Psoas muscle (tissue), 8 donors: ENCODE data around the gene NVL. TPM values are rescaled to one million over a fixed set of nuclear protein-coding genes. Genes with fewer than 3 reads are reported as not detected.

ENCODE experiments used
- ATAC-seq, 4 donors: fragments of 200-7000 bp; cut with Tn5 transposase; one replicate each; pipeline ENCODE4 v1.9.1; 2020; ENCODE audit warnings: moderate library complexity in 3 of 4, mild to moderate bottlenecking in 2 of 4
- DNase-seq, 2 donors: peaks; one replicate each; pipeline ENCODE4 v3.0.0-alpha.2; 2020
- H3K27ac ChIP-seq: fragments of 200-600 bp; one replicate; pipeline ENCODE4 v1.8.0; 2022
- H3K27me3 ChIP-seq, 3 donors: fragments of 200-600 bp in 1 of 3; one replicate each; pipeline versions ENCODE4 v1.6.1 to v1.8.0; 2013 to 2022; ENCODE audit warnings: low read length in 2 of 3, mild to moderate bottlenecking in 2 of 3, moderate library complexity in 1 of 3; ENCODE audit not compliant: insufficient read depth in 3 of 3
- H3K36me3 ChIP-seq, 2 donors: fragments of 200-600 bp in 1 of 2; one replicate each; pipeline versions ENCODE4 v1.6.1 to v1.8.0; 2013 to 2022; ENCODE audit warnings: low read depth in 1 of 2, mild to moderate bottlenecking in 1 of 2, moderate library complexity in 1 of 2; ENCODE audit not compliant: insufficient read depth in 1 of 2
- H3K4me1 ChIP-seq: fragments of 200-600 bp; one replicate; pipeline ENCODE4 v1.8.0; 2022
- H3K4me3 ChIP-seq: fragments of 200-600 bp; one replicate; pipeline ENCODE4 v1.8.0; 2022; ENCODE audit warnings: mild to moderate bottlenecking
- H3K9me3 ChIP-seq: fragments of 200-600 bp; one replicate; pipeline ENCODE4 v1.8.0; 2022
- WGBS, 3 donors: extraction: QIAGEN DNeasy Blood & Tissue Kit; methylation state at CpG; one replicate each; pipeline versions ENCODE4 v1.1.6 to v1.1.7; 2013; 5-methylcytosine and 5-hydroxymethylcytosine counted together
- intact Hi-C, 2 donors: fragments of 100-400 bp; cut with DNase I; formaldehyde crosslinking; loops; one replicate each; pipeline versions ENCODE4 v1.11.0 to v1.14.2; 2022
- polyA plus RNA-seq, 3 donors: library from polyadenylated mRNA; stranded (reverse); fragments of 200-250 nt; gene quantifications; one replicate each; pipeline ENCODE4 v1.2.3, GENCODE V29; 2013
- total RNA-seq, 4 donors: library from RNA; stranded (reverse); fragmentation: NEBNext Ultra II Directional in 2 of 4; extraction: Animal tissue kit (Norgen Biotek cat#: 25700) in 2 of 4; gene quantifications; one replicate each; pipeline versions ENCODE4 v1.2.1 to v1.2.4, GENCODE V29; 2021 to 2023
- TF ChIP-seq, protein P1 (sequence below): fragments of 200-600 bp; IDR thresholded peaks from one replicate; pipeline ENCODE4 v1.8.0; 2022; ENCODE audit warnings: antibody characterized with exemption
- donor health status: healthy with polysubstance abuse.
- donor health status: DM: no; HTN: no; CAD: no; lungs with moderate emphysema.
- donor health status: Bipolar disorder and iron deficiency.
- donor health status: healthy.
- donor health status: DM: yes; HTN: yes; CAD: no.
- donor health status: DM: no; HTN: no; CAD: no.
- donor health status: DM: no; HTN: no; CAD: no.
- donor health status: DM: yes; HTN: yes; CAD: no.

The NVL gene
- total and polyA plus RNA-seq, 7 donors: 6.3 to 11.0 (median 8.2) TPM

DNA sequence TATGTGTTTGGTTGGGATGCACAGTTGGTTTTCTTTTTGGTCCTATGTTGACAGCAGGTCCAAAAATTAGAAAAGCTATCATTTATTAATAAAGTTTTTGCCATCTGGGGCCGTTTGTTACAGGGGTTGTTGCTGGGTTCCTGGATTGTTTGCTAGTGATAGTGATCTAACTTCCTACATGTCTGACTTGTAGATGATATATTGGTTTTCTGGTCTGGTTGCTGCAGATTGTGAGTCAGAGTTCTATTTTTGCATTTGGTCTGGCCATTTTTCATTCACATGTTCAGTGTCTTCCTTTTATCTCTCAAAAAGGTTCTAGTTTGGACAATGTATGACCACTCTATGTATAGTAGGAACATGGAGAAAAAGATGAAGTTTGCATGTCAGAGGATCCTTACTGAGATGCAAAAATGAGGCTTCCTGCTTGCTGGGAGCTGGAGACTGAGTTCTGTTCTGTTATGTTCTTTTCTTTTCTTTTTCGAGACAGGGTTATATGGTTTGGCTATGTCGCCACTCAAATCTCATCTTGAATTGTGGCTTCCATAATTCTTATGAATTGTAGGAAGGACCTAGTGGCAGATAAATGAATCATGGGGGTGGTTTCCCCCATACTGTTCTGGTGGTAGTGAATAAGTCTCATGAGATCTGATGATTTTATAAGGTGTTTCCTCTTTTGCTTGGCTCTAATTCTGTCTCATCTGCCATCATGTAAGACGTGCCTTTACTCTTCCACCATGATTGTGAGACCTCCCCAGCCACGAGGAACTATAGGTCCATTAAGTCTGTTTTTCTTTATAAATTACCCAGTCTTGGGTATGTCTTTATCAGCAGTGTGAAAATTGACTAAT is 4.2 kb upstream of the NVL start:
- intact Hi-C loops: loop anchor here (1.0 to 5.0 kb wide), 2 partner anchors 217 to 218 kb away; no protein-coding TSS in a partner anchor
- WGBS, 3 donors: 51 to 58% (median 57%) methylated on average over 5 of the region's 5 CpGs

DNA sequence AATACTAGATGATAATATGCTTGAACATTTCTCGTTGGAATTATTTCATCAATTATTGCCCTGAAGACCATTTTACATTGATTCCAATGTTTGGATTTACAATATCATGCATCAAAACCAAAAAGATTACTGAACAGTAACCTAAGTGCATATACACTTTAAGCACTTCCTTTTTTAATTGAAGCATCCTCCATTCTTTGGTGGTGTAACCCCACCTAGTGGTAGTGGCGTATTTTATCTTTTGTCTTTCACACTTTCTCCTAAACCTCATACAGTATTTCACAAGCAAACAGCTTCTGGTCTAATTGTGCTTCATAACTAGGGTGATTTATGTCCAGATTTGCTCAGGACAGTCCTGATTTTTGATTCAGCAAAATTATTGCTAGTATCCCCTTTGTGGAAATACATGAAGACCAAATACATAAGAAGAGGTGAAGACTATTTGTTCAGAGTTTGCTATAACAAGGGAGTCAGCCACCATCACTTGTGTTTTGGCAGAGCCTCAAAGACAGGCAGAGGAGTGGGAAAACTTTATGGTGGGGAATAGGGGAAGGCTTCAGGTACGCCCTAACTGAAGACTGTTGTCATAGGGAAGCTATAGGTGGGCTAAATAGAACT is 3.4 kb upstream of the NVL start:
- Histone ChIP-seq H3K4me1 (peaks cover 15% of the 10 kb centered on the region), H3K9me3 (no peaks in the 10 kb centered on the region), H3K36me3 (no peaks in the 10 kb centered on the region), H3K4me3 (no peak overlapping the region), H3K27me3 (peaks cover 0 to 3% (median 0%) of the 10 kb centered on the region in 3 donors), H3K27ac (no peak overlapping the region)
- TF ChIP-seq, protein P1, sequence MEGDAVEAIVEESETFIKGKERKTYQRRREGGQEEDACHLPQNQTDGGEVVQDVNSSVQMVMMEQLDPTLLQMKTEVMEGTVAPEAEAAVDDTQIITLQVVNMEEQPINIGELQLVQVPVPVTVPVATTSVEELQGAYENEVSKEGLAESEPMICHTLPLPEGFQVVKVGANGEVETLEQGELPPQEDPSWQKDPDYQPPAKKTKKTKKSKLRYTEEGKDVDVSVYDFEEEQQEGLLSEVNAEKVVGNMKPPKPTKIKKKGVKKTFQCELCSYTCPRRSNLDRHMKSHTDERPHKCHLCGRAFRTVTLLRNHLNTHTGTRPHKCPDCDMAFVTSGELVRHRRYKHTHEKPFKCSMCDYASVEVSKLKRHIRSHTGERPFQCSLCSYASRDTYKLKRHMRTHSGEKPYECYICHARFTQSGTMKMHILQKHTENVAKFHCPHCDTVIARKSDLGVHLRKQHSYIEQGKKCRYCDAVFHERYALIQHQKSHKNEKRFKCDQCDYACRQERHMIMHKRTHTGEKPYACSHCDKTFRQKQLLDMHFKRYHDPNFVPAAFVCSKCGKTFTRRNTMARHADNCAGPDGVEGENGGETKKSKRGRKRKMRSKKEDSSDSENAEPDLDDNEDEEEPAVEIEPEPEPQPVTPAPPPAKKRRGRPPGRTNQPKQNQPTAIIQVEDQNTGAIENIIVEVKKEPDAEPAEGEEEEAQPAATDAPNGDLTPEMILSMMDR: peak; percentile 53
- WGBS, 3 donors: 21 to 23% (median 22%) methylated on average over 3 of the region's 3 CpGs
- DNase-seq (no peak), ATAC-seq (no peak)
- intact Hi-C loops: loop anchor here (1.0 to 5.0 kb wide), 2 partner anchors 216 to 217 kb away; no protein-coding TSS in a partner anchor

More for the DNA sequence above, 4.2 kb upstream of the NVL start:
- H3K9me3 ChIP-seq: no peaks in the 10 kb centered on the region
- H3K4me3 ChIP-seq: no peak overlapping the region
- ATAC-seq (no peak), DNase-seq (no peak)
- H3K4me1 ChIP-seq: peaks cover 10% of the 10 kb centered on the region
- H3K36me3 ChIP-seq: no peaks in the 10 kb centered on the region
- peaks cover 0 to 3% (median 0%) of the 10 kb centered on the region in 3 donors for H3K27me3 ChIP-seq
- no peak overlapping the region for H3K27ac ChIP-seq
- TF ChIP-seq, protein P1: no peak

DNA sequence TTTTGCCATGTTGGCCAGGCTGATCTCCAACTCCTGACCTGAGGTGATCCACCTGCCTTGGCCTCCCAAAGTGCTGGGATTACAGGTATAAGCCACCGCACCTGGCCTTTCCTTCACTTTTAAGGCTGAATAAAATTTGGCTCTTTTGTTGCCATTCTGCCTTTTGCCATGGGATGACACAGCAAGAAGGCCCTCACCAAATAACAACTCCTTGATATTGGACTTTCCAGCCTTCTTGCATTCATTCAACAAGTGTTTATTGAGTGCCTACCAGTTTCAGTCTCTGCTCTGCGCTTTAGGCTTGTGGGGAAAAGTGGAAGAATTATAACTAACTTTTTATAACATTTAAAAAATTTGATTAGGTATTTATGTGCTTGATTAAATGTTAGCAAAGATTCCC is 1.9 kb upstream of the NVL start:
- TF ChIP-seq, protein P1: no peak
- Histone ChIP-seq H3K4me1 (peaks cover 17% of the 10 kb centered on the region), H3K9me3 (no peaks in the 10 kb centered on the region), H3K4me3 (no peak overlapping the region), H3K27ac (no peak overlapping the region), H3K27me3 (no peaks in the 10 kb centered on the region), H3K36me3 (peaks cover 0 to 4% of the 10 kb centered on the region in 2 donors)
- no peak for ATAC-seq
- DNase-seq: no peak
- intact Hi-C loops: loop anchor here in 1 of 2 donors (5.0 kb wide), 1 partner anchor 215 kb away; no protein-coding TSS in a partner anchor
- 98 to 99% (median 98%) methylated on average over 2 of the region's 2 CpGs for WGBS, 3 donors

DNA sequence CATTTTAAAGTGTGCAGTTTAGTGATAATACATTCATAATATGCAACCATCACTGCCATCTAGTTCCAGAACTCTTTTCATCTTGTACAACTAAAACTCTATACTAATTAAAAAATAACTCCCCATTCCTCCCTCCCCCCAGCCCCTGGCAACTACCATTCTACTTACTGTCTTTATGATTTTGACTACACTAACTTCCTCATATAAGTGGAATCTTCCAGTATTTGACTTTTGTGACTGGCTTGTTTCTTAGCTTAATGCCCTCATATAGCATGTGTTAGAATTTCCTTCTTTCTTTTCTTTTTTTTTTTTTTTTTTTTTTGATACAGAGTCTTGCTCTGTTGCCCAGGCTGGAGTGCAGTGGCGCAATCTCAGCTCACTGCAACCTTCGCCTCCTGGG is 1.4 kb upstream of the NVL start:
- ATAC-seq: no peak
- Histone ChIP-seq H3K4me3 (peak overlapping the region; percentile 76), H3K4me1 (peaks cover 17% of the 10 kb centered on the region), H3K27me3 (no peaks in the 10 kb centered on the region), H3K27ac (peak overlapping the region; percentile 94), H3K9me3 (no peaks in the 10 kb centered on the region), H3K36me3 (peaks cover 0 to 8% of the 10 kb centered on the region in 2 donors)
- WGBS, 3 donors: 98 to 100% (median 100%) methylated on average over 2 of the region's 2 CpGs
- intact Hi-C loops: loop anchor here in 1 of 2 donors (5.0 kb wide), 1 partner anchor 214 kb away; no protein-coding TSS in a partner anchor
- TF ChIP-seq, protein P1: no peak
- DNase-seq: no peak
